Liver (tissue), 9 donors: Measurements from ENCODE around the gene SLC25A39. TPM values are rescaled to one million over a fixed set of nuclear protein-coding genes. Genes with fewer than 3 reads are reported as not detected.

Experiments
- DNase-seq: peaks from one replicate; pipeline ENCODE4 v3.0.0-alpha.2; 2017; ENCODE audit warnings: low spot score
- H3K27ac ChIP-seq, 2 donors: one replicate each; pipeline ENCODE4 v1.7.0; 2013; ENCODE audit warnings: inconsistent platforms in 2 of 2, low read length in 2 of 2, control low read depth in 1 of 2, low read depth in 1 of 2, mild to moderate bottlenecking in 1 of 2
- H3K27me3 ChIP-seq, 4 donors: one replicate each; pipeline versions ENCODE4 v1.6.1 to v1.7.0; 2013; ENCODE audit warnings: low read length in 3 of 4, inconsistent platforms in 1 of 4, mild to moderate bottlenecking in 1 of 4, moderate library complexity in 1 of 4; ENCODE audit not compliant: control insufficient read depth in 4 of 4, insufficient read depth in 4 of 4
- H3K36me3 ChIP-seq, 4 donors: one replicate each; pipeline versions ENCODE4 v1.6.1 to v1.7.0; 2013; ENCODE audit warnings: low read length in 3 of 4, mild to moderate bottlenecking in 3 of 4, low read depth in 1 of 4, moderate library complexity in 1 of 4; ENCODE audit not compliant: control insufficient read depth in 4 of 4, insufficient read depth in 3 of 4
- H3K4me1 ChIP-seq, 4 donors: one replicate each; pipeline versions ENCODE4 v1.6.1 to v1.7.0; 2013; ENCODE audit warnings: low read length in 3 of 4, mild to moderate bottlenecking in 3 of 4, moderate library complexity in 1 of 4; ENCODE audit not compliant: control insufficient read depth in 4 of 4, insufficient read depth in 4 of 4
- H3K4me3 ChIP-seq, 3 donors: one replicate each; pipeline versions ENCODE4 v1.6.1 to v1.7.0; 2013; ENCODE audit warnings: low read length in 3 of 3, control low read depth in 1 of 3, low read depth in 1 of 3, mild to moderate bottlenecking in 1 of 3
- H3K9ac ChIP-seq, 2 donors: one replicate each; pipeline ENCODE4 v1.7.0; 2013; ENCODE audit warnings: low read length in 2 of 2, mild to moderate bottlenecking in 2 of 2, moderate library complexity in 2 of 2, control low read depth in 1 of 2, low read depth in 1 of 2
- H3K9me3 ChIP-seq, 4 donors: one replicate each; pipeline versions ENCODE4 v1.6.1 to v1.7.0; 2013; ENCODE audit warnings: low read length in 3 of 4; ENCODE audit not compliant: control insufficient read depth in 4 of 4
- HNF4G ChIP-seq: IDR thresholded peaks from 2 replicates; pipeline ENCODE4 v1.6.1; 2016; ENCODE audit warnings: antibody characterized with exemption
- RAD21 ChIP-seq, 2 donors: IDR thresholded peaks; 2 replicates each; pipeline ENCODE4 v1.6.1; 2016; ENCODE audit warnings: antibody characterized with exemption in 2 of 2, mild to moderate bottlenecking in 2 of 2
- REST ChIP-seq: IDR thresholded peaks from 2 replicates; pipeline ENCODE4 v1.6.1; 2016; ENCODE audit warnings: antibody characterized with exemption, mild to moderate bottlenecking
- WGBS: extraction: QIAGEN DNeasy Blood & Tissue Kit; methylation state at CpG from one replicate; pipeline ENCODE4 v1.1.7; 2013; 5-methylcytosine and 5-hydroxymethylcytosine counted together
- polyA plus RNA-seq, 2 donors: library from polyadenylated mRNA; stranded (reverse) in 1 of 2; unstranded in 1 of 2; fragments of 200-250 nt in 1 of 2; fragments of >200 nt in 1 of 2; fragmentation: Nextera tagmentation in 1 of 2; extraction: Ambion mirVana in 1 of 2; gene quantifications; one replicate each; pipeline versions ENCODE4 v1.2.1 to v1.2.3, GENCODE V29; 2013 to 2015
- total RNA-seq, 2 donors: library from RNA; depleted of rRNA; stranded (reverse); fragments of >200 nt; gene quantifications; one replicate each; pipeline ENCODE4 v1.2.3, GENCODE V29; 2014
- TF ChIP-seq, protein P1 (sequence below): IDR thresholded peaks from 2 replicates; pipeline ENCODE4 v1.6.1; 2016; ENCODE audit warnings: antibody characterized with exemption
- TF ChIP-seq, protein P2 (sequence below): fragments of 150-350 bp; IDR thresholded peaks from 2 replicates; pipeline ENCODE4 v1.5.1; 2017; ENCODE audit warnings: improper control_type of control experiment, low read depth, low read length; ENCODE audit not compliant: missing input control
- TF ChIP-seq, protein P3 (sequence below): IDR thresholded peaks from 2 replicates; pipeline ENCODE4 v1.6.1; 2016; ENCODE audit warnings: antibody characterized with exemption
- donor health status: healthy.
- donor health status: healthy.
- donor health status: healthy.
- donor health status: healthy.
- donor health status: healthy.

Gene SLC25A39
- total and polyA plus RNA-seq, 4 donors, result 62.0 to 395 (median 83.8) TPM

DNA sequence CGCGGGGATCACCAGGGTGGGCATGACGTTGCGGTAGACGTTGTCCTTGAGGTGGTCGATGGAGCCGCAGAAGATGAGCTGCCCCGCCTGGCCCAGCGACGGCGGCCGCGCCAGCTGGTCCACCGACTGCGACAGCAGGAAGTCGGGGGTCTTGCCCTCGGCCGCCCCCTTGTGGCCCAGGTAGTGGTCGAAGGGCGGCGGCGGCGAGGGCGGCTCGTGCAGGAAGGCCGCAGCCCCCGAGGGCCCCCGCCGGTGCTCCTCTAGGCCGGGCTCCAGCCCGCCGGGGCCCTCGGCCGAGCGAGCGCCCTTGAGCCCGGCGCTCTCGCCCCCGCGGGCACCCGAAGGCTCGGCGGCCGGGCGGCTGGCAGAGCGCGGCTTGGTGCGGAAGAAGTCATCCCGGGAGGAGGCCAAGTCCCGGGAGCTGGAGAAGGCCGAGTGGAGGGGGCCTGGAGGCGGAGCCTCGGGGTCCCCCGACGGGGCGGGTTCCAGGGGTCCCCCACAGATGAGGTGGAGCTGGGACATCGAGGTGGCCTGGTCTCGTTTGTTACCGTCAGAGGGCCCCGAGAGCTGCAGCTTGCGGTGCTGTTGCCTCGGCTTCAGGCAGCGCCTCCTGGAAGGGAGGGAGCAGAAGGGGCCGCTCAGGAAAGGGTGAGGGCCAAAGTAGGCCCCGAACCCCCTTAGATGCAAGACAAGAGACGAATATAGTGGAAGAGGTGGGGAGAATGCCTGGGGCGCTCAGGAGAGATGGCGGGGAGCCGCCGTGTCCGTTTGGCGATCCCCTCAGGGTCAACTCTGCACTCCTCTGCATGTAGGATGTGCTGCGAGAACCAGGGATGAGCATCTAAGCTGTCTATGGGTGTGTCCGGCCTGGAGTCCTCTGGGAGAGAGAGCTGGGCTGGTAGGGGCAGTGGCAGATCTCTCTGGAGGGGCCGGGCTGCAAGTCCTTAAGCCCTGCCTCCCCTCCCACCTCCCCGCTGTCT lies 30.2 kb upstream of the SLC25A39 start:
- Histone ChIP-seq H3K27me3 (no peaks in the 10 kb centered on the region), H3K9me3 (no peaks in the 10 kb centered on the region), H3K4me3 (no peak overlapping the region), H3K36me3 (peaks cover 4 to 26% (median 13%) of the 10 kb centered on the region in 4 donors), H3K27ac (no peak overlapping the region), H3K9ac (no peak overlapping the region), H3K4me1 (peaks cover 0 to 5% (median 0%) of the 10 kb centered on the region in 4 donors)
- peak; percentile 62 for DNase-seq
- TF ChIP-seq REST (no peak), RAD21 (IDR thresholded peaks at IDR 0.05) (peak in 1 of 2 donors; percentile 23)
- 50% methylated on average over 77 of the region's 77 CpGs for WGBS

DNA sequence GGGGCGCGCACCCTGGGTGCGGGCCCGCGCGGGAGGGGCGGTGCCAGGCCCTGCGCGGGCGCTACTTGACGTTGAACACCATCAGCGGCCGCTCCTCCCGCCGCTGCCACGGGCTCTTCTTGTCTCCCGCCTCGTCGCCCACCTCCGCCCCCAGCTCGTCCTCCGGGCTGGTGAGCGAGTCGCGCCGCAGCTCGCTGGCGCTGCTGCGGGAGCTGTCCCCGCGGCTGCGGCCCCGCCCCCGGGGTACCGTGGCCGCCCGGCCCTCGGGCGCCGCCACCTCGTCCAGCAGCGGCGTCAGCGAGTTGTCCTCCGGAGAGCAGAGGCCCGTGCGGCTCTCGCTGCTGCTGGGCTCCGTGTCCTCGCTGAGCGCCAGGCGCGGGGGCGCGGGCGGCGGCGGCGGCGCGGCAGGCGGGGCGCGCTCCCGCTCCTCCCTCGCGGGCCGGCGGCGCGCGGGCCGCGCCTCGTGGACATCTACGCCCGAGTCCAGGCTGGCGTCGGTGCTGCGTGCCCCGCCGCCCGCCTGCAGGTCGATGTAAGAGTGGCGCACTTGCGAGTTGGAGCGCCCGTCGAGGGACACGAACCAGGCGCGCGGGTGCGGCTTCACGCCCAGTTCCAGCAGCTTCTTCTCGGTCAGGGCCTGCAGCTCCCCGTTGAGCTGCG lies 29.2 kb upstream of the SLC25A39 start:
- no peak overlapping the region for H3K9ac ChIP-seq
- TF ChIP-seq, protein P1, sequence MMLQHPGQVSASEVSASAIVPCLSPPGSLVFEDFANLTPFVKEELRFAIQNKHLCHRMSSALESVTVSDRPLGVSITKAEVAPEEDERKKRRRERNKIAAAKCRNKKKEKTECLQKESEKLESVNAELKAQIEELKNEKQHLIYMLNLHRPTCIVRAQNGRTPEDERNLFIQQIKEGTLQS, result no peak
- TF ChIP-seq, protein P2, sequence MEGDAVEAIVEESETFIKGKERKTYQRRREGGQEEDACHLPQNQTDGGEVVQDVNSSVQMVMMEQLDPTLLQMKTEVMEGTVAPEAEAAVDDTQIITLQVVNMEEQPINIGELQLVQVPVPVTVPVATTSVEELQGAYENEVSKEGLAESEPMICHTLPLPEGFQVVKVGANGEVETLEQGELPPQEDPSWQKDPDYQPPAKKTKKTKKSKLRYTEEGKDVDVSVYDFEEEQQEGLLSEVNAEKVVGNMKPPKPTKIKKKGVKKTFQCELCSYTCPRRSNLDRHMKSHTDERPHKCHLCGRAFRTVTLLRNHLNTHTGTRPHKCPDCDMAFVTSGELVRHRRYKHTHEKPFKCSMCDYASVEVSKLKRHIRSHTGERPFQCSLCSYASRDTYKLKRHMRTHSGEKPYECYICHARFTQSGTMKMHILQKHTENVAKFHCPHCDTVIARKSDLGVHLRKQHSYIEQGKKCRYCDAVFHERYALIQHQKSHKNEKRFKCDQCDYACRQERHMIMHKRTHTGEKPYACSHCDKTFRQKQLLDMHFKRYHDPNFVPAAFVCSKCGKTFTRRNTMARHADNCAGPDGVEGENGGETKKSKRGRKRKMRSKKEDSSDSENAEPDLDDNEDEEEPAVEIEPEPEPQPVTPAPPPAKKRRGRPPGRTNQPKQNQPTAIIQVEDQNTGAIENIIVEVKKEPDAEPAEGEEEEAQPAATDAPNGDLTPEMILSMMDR, result no peak
- TF ChIP-seq, protein P3, sequence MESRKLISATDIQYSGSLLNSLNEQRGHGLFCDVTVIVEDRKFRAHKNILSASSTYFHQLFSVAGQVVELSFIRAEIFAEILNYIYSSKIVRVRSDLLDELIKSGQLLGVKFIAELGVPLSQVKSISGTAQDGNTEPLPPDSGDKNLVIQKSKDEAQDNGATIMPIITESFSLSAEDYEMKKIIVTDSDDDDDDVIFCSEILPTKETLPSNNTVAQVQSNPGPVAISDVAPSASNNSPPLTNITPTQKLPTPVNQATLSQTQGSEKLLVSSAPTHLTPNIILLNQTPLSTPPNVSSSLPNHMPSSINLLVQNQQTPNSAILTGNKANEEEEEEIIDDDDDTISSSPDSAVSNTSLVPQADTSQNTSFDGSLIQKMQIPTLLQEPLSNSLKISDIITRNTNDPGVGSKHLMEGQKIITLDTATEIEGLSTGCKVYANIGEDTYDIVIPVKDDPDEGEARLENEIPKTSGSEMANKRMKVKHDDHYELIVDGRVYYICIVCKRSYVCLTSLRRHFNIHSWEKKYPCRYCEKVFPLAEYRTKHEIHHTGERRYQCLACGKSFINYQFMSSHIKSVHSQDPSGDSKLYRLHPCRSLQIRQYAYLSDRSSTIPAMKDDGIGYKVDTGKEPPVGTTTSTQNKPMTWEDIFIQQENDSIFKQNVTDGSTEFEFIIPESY, result no peak
- TF ChIP-seq HNF4G (no peak), REST (no peak)
- no peaks in the 10 kb centered on the region for H3K9me3 ChIP-seq
- H3K4me1 ChIP-seq, result peaks cover 0 to 5% (median 0%) of the 10 kb centered on the region in 4 donors
- H3K4me3 ChIP-seq, result peak overlapping the region in 1 of 3 donors; percentile 42
- H3K27me3 ChIP-seq, result no peaks in the 10 kb centered on the region
- peaks cover 4 to 32% (median 15%) of the 10 kb centered on the region in 4 donors for H3K36me3 ChIP-seq
- no peak overlapping the region for H3K27ac ChIP-seq
- no peak for DNase-seq
- WGBS, result 36% methylated on average over 98 of the region's 98 CpGs
